Renal pelvis (tissue), 4 donors: ENCODE measurements around the gene FOXE1. TPM values are rescaled to one million over a fixed set of nuclear protein-coding genes. Genes with fewer than 3 reads are reported as not detected.

Experiments
- DNase-seq: peaks from one replicate; pipeline ENCODE4 v3.0.0-alpha.2; 2013
- polyA plus RNA-seq, 3 donors: library from polyadenylated mRNA; unstranded; fragments of 120-200 nt; gene quantifications; one replicate each; pipeline ENCODE4 v1.2.1, GENCODE V29; 2013; ENCODE audit not compliant: insufficient read length in 3 of 3

FOXE1 gene
- polyA plus RNA-seq, 3 donors: 0.03 TPM; not detected in 2

- DNase-seq: no peak
Measured at GRCh38 chr9:97866300-97866699, 13.3 kb downstream of the FOXE1 start.

- DNase-seq: no peak
Measured at GRCh38 chr9:97866848-97867247, 13.8 kb downstream of the FOXE1 start.

GRCh38 chr9:97868859-97869258, 15.8 kb downstream of the FOXE1 start:
- DNase-seq: no peak

GRCh38 chr9:97873425-97873824, 20.4 kb downstream of the FOXE1 start:
- DNase-seq: no peak

GRCh38 chr9:97873882-97874281, 20.9 kb downstream of the FOXE1 start:
- DNase-seq: no peak

- no peak for DNase-seq
Measured at GRCh38 chr9:97874624-97875023, 21.6 kb downstream of the FOXE1 start.

GRCh38 chr9:97875111-97875510, 22.1 kb downstream of the FOXE1 start:
- no peak for DNase-seq

- DNase-seq: no peak
Measured at GRCh38 chr9:97876061-97876460, 23.0 kb downstream of the FOXE1 start.

- no peak for DNase-seq
Measured at GRCh38 chr9:97880336-97880735, 27.3 kb downstream of the FOXE1 start.

- no peak for DNase-seq
Measured at GRCh38 chr9:97889941-97890887, 37.2 kb downstream of the FOXE1 start.

GRCh38 chr9:97891736-97892135, 38.7 kb downstream of the FOXE1 start:
- DNase-seq: no peak

- no peak for DNase-seq
Measured at GRCh38 chr9:97892421-97892820, 39.4 kb downstream of the FOXE1 start.

GRCh38 chr9:97895211-97895610, 42.2 kb downstream of the FOXE1 start:
- no peak for DNase-seq

GRCh38 chr9:97895695-97896332, 42.8 kb downstream of the FOXE1 start:
- no peak for DNase-seq

GRCh38 chr9:97900103-97900737, 47.2 kb downstream of the FOXE1 start:
- no peak for DNase-seq

GRCh38 chr9:97900738-97901565, 47.9 kb downstream of the FOXE1 start:
- no peak for DNase-seq

GRCh38 chr9:97903177-97903576, 50.2 kb downstream of the FOXE1 start:
- DNase-seq: no peak

GRCh38 chr9:97904725-97905124, 51.7 kb downstream of the FOXE1 start:
- no peak for DNase-seq

- no peak for DNase-seq
Measured at GRCh38 chr9:97905228-97905627, 52.2 kb downstream of the FOXE1 start.
